DMS153 (cell line): ENCODE measurements around the gene XKR3.
"Not testable (repeated sequence)": the region's sequence is repeated elsewhere in the genome, so short reads cannot be mapped to it uniquely, and the experiment has no call there.

Source experiments
- DNase-seq: peaks from one replicate; lab custom pipeline; 2025; lab: John Stamatoyannopoulos, UW

The XKR3 gene

GRCh38 chr22:16824716-16825687 lies at the start of gene XKR3:
XKR3 (minus strand) TSS chr22:16825411; CDS start chr22:16808073, 17,338 bp downstream.
- DNase-seq: no peak

GRCh38 chr22:16869640-16870039 lies 44.4 kb upstream of the XKR3 start:
- DNase-seq: not testable (repeated sequence)

- DNase-seq: no peak
Observed at GRCh38 chr22:16866167-16866566, 41.0 kb upstream of the XKR3 start.

GRCh38 chr22:16856851-16857250 lies 31.6 kb upstream of the XKR3 start:
- DNase-seq: not testable (repeated sequence)

- DNase-seq: no peak
Observed at GRCh38 chr22:16854631-16855030, 29.4 kb upstream of the XKR3 start.

- not testable (repeated sequence) for DNase-seq
Observed at GRCh38 chr22:16851268-16851996, 26.2 kb upstream of the XKR3 start.

GRCh38 chr22:16847271-16847670 lies 22.1 kb upstream of the XKR3 start:
- no peak for DNase-seq

- no peak for DNase-seq
Observed at GRCh38 chr22:16845881-16846280, 20.7 kb upstream of the XKR3 start.

- DNase-seq: no peak
Observed at GRCh38 chr22:16845465-16845864, 20.3 kb upstream of the XKR3 start.

GRCh38 chr22:16844529-16844928 lies 19.3 kb upstream of the XKR3 start:
- no peak for DNase-seq

- no peak for DNase-seq
Observed at GRCh38 chr22:16838073-16838472, 12.9 kb upstream of the XKR3 start.

GRCh38 chr22:16834971-16835370 lies 9.8 kb upstream of the XKR3 start:
- DNase-seq: no peak

- DNase-seq: no peak
Observed at GRCh38 chr22:16831257-16831656, 6.0 kb upstream of the XKR3 start.

GRCh38 chr22:16829985-16830384 lies 4.8 kb upstream of the XKR3 start:
- DNase-seq: no peak

- no peak for DNase-seq
Observed at GRCh38 chr22:16828876-16829275, 3.7 kb upstream of the XKR3 start.

- DNase-seq: no peak
Observed at GRCh38 chr22:16827506-16827905, 2.3 kb upstream of the XKR3 start.

GRCh38 chr22:16819249-16819648 lies 6.0 kb downstream of the XKR3 start:
- no peak for DNase-seq

GRCh38 chr22:16818538-16818937 lies 6.7 kb downstream of the XKR3 start:
- DNase-seq: no peak

- no peak for DNase-seq
Observed at GRCh38 chr22:16815073-16815472, 10.1 kb downstream of the XKR3 start.

- no peak for DNase-seq
Observed at GRCh38 chr22:16810188-16810802, 14.9 kb downstream of the XKR3 start.

GRCh38 chr22:16808744-16809143 lies 16.5 kb downstream of the XKR3 start:
- DNase-seq: no peak

- DNase-seq: no peak
Observed at GRCh38 chr22:16807109-16807508, 18.1 kb downstream of the XKR3 start.

GRCh38 chr22:16806401-16806800 lies 18.8 kb downstream of the XKR3 start:
- no peak for DNase-seq
